ENCODE measurements around the gene TGM2.

Gene TGM2

DNA sequence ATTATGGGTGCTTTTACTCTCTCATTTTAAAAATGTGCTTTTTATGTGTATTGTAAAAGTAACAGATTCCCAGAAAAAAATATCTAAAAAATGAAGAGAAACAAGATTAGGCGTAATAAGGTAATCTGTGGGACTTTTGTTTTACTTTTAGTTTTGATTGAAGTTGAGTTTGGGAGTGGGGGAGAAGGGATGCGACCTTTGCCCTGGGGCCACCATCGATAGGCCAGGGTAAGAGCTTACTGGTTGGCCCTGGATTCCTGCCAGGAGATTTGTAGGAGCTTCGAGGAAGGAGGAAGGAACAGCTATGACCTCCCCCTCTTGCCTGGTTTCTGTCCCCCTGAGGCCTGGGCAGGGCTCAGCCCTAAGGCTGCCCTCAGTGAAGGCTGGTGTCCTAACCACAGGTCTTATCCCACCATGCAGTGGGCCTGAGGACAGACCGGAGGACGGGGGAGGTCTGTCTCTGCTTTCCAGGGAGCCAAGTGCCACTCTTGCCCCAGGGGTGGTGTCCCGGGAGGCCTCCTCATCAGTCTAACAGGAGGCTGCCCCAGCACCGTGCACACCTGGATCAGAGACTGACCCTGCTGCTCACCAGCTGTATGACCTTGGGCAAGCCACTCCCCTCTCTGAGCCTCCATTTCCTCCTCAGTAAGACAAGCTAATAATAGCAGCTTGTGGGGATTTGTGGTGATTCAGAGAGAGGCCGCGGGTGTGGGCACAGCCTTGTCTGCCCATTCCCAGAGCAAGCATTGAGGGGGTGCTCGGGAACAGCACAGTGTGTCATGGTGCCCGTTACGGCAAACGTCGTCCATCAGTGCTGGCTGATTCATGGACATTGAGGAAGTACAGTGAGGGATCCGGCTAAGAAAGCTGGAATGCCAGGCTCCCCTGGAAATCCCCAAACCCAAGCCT, 21.2 kb downstream of the TGM2 start:
- DNase-seq = no peak

GRCh38 chr20:38143238-38143645, 21.8 kb downstream of the TGM2 start:
- DNase-seq = no peak

GRCh38 chr20:38141889-38142494, 23.1 kb downstream of the TGM2 start:
- no peak for DNase-seq

DNA sequence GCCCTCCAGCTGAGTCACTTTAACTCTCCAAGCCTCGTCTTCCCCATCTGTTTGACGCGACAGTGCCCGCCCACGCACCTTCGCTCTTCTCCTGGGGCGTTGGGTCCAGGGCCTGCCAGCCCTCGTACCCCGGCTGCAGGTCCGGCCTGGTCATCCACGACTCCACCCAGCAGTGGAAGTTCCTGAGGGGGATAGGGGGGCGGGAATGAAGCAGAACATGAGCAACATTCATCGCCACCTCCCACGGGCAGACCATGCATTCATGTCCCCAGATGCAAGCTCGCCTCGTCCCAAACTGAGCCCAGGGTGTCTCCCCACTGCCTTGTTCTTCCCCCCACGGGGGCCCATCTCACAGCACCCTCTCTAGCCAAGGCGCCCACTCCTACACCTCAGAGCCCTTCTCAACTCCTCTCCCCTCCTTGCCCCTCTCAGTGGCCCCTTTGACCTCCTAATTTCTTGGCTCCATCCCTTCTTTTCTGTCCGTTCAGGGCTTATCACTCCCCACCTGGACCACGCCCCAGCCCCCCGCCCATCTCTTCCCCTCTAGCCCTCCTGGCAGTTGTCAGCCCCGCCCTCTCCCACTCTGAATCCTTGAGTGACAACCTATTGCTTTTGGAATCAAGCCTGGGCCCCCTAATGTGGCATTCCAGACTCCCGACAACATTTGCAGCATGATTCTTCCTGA, 23.7 kb downstream of the TGM2 start:
- no peak for DNase-seq

- DNase-seq = no peak
Measured at GRCh38 chr20:38139977-38140753, 24.9 kb downstream of the TGM2 start.

- DNase-seq = no peak
Measured at GRCh38 chr20:38139156-38139912, 25.7 kb downstream of the TGM2 start.

- no peak for DNase-seq
Measured at GRCh38 chr20:38138086-38138778, 26.8 kb downstream of the TGM2 start.

- no peak for DNase-seq
Measured at GRCh38 chr20:38137441-38138037, 27.5 kb downstream of the TGM2 start.

DNA sequence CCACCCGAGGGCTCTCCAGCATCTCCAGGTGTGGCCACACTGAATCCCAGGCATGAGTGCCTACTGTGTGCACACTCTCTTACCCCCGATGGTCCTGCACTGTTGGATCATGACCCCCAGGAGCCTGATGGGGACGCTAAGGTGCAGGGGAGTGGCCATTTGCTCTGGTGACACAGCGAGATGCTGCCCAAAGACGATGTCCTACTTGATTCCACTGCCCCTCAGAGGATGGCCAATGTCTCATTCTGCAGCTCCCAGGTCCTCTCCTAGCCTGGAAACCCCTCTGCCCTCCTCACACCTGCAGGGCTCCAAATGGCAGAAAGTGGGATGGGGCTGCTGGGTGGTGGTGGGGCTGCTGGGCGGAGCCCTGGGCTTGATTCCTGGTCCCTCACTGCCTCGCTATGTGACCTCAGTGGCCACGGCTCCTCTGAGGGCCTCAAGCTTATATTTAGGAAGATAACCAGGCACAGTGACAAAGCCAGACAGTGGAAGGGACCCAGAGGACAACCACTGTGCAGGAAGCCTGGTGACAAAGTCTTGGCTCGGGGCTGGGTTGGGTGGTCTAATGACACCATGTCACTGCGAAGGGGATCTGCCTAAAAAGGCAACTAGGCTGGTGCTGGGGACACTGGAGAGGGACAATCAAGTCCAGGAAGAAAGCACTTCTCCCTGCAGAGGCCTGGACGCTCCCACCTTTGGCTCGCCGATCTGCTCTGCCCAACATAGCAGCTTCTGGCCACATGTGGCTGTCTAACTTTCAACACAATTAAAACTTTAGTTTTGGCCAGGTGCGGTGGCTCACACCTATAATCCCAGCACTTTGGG, 28.4 kb downstream of the TGM2 start:
- DNase-seq = no peak

- DNase-seq = no peak
Measured at GRCh38 chr20:38135651-38136420, 29.2 kb downstream of the TGM2 start.

GRCh38 chr20:38135271-38135650, 29.8 kb downstream of the TGM2 start:
- DNase-seq = no peak

DNA sequence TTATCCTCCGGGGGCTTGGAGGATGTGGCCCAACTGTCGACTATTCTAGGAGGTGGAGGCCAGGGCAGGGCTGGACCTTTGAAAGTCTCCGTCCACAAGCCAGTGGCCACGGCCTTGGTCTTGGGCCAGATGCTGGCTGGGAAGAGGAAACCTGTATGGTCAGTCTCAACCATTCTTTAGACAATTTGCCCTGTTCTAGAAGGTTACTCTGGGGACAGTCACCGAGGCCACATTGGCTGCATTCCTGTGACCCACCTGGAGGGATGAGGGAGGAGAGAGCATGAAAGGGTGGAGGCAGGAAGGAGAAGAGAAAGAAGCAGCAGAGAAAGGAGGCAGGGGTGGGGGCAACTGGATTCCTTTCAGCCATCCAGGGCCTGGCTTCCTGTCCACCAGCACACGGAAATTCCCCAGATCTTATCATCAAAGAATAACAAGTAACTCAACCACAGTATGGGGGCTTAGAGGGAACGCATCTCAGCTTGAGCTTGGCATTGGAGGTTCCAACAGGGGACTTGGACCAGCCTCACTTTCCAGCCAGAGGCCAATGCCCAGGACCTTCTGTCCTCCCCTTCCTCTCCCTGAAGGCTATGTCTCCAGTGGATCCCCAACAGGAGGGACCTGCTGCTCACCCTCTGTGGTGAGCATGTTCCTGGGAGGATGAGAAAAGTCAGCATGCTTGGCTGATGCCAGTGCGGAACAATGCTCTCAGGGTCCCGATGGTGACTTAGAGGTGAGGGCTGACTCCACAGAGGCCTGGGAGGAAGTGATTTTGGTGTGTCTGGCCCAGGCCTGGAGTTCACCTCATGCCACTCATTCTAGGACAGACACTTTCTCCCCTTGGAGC, 30.4 kb downstream of the TGM2 start:
- DNase-seq = no peak

GRCh38 chr20:38133680-38134426, 31.2 kb downstream of the TGM2 start:
- DNase-seq = no peak

DNA sequence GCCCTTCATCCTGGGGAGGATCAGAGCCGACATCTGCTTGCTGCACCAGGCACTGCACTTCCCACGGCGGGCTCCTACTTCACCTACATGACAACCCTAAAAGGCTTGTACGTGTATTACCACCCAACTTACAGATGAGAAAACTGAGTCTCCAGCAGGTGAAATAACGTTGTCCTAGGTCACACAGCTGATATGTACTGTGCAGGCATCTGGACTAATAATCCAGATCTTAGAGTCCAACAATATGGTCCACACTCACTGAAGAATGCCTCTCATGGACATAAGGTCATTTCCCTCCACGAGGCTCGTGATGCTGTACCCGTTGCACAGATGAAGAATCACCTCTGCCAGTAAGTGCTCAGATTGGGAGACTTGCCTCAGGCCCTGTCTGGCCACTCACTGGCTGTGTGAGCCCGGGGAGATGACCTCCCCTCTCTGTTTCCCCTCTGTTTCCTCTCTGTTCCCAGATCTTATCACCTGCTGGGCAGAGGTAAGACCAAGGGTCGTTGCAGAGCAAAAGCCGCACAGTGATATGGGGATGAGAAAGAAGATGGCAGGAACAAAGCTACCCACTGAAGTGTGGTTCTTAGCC, 32.1 kb downstream of the TGM2 start:
- DNase-seq = no peak

- no peak for DNase-seq
Measured at GRCh38 chr20:38132156-38132909, 32.7 kb downstream of the TGM2 start.

GRCh38 chr20:38131588-38132121, 33.4 kb downstream of the TGM2 start:
- DNase-seq = no peak
